ENCODE data around the gene ATP2A3. TPM values are rescaled to one million over a fixed set of nuclear protein-coding genes. Genes with fewer than 3 reads are reported as not detected.
A peak's percentile ranks its signal among the peaks of the same experiment; 100 is the strongest.

The ATP2A3 gene
- total and polyA plus RNA-seq, 8 donors: 17.8 to 67.7 (median 42.3) TPM

DNA sequence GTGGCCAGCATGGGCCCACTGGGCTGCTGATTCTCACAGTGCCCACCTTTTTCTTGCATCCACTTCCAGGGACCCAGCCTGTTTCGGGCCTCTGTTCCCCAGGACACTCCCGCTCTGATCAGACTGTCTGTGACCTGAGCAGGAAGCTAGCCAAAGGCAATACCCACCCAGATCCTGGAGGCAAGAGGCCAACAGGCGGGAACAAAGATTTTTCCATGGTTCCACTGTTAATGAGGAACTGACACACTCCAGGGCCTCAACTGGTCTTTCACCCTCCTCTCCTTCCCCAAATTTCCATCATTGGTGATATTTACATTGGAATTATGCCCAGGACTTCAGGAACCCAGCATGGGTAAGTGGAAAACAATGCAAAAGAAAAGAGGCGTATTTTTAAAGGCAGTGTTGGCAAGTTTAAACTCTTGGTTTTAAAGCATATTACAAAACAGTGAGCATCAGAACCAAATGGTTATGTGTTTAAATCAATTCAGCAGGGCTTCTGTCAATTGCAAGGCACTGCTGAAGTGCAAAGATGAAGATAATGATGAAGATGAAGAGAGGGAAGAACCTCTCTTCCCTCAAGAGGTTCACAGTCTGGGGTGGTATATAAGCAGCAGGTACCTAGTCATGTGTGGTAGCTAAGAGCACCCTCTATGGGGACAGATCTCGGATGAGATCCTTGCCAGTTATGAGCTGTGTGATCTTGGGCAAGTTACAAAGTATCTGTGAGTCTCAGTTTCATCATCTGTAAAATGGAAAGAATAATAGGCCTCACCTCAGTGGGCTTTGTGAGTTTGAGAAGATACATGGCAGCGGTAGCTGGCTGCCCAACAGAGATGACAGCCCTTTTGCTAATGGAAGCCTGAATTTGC is 14.4 kb upstream of the ATP2A3 start:
- H3K36me3 ChIP-seq: no peaks in the 10 kb centered on the region
- 51 to 61% methylated on average over 6 of the region's 6 CpGs for WGBS, 2 donors
- DNase-seq: peak in 4 of 6 donors; percentile 18 to 40 (median 28)
- intact Hi-C loops (cut with DNase I): no loop called here
- TF ChIP-seq, protein P1, sequence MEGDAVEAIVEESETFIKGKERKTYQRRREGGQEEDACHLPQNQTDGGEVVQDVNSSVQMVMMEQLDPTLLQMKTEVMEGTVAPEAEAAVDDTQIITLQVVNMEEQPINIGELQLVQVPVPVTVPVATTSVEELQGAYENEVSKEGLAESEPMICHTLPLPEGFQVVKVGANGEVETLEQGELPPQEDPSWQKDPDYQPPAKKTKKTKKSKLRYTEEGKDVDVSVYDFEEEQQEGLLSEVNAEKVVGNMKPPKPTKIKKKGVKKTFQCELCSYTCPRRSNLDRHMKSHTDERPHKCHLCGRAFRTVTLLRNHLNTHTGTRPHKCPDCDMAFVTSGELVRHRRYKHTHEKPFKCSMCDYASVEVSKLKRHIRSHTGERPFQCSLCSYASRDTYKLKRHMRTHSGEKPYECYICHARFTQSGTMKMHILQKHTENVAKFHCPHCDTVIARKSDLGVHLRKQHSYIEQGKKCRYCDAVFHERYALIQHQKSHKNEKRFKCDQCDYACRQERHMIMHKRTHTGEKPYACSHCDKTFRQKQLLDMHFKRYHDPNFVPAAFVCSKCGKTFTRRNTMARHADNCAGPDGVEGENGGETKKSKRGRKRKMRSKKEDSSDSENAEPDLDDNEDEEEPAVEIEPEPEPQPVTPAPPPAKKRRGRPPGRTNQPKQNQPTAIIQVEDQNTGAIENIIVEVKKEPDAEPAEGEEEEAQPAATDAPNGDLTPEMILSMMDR (IDR thresholded peaks at IDR 0.05): no peak
- peaks cover 11 to 18% (median 11%) of the 10 kb centered on the region in 3 donors for H3K4me1 ChIP-seq
- peak in 2 of 4 donors; percentile 2 to 4 for ATAC-seq
- H3K27ac ChIP-seq: peak overlapping the region in 2 of 4 donors; percentile 13 to 79
- no peak for FAIRE-seq
- H3K27me3 ChIP-seq: no peaks in the 10 kb centered on the region
- no peaks in the 10 kb centered on the region for H3K9me3 ChIP-seq
- H3K4me3 ChIP-seq: no peak overlapping the region

DNA sequence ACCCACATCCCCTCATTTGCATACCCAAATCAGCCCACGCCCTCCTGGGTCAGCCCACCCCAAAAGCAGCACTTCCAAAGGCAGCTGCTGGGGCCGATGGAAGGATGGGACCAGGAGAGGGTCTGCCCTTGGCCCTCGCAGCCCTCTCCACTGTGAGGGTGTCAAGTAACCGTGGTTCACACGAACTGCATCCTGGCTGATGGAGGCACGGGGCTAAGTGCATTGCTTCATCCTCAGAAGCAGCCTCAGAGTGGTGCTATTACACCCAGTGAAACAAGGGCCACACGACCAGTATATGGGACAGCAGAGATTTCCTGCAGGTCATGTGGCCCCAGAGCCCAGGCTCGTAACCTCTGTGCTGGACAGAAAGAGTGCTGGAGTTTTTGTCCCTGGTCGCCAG is 13.2 kb upstream of the ATP2A3 start:
- no peaks in the 10 kb centered on the region for H3K36me3 ChIP-seq
- ATAC-seq (peak; percentile 10 to 49 (median 28)), DNase-seq (peak in 3 of 6 donors; percentile 50 to 62 (median 58)), FAIRE-seq (no peak)
- WGBS, 2 donors: 67 to 72% methylated on average over 9 of the region's 9 CpGs
- H3K4me1 ChIP-seq: peaks cover 11 to 18% (median 11%) of the 10 kb centered on the region in 3 donors
- TF ChIP-seq, protein P1 (IDR thresholded peaks at IDR 0.05): no peak
- H3K4me3 ChIP-seq: no peak overlapping the region
- intact Hi-C loops (cut with DNase I): no loop called here
- H3K27me3 ChIP-seq: no peaks in the 10 kb centered on the region
- peak overlapping the region; percentile 66 to 79 (median 72) for H3K27ac ChIP-seq
- no peaks in the 10 kb centered on the region for H3K9me3 ChIP-seq

DNA sequence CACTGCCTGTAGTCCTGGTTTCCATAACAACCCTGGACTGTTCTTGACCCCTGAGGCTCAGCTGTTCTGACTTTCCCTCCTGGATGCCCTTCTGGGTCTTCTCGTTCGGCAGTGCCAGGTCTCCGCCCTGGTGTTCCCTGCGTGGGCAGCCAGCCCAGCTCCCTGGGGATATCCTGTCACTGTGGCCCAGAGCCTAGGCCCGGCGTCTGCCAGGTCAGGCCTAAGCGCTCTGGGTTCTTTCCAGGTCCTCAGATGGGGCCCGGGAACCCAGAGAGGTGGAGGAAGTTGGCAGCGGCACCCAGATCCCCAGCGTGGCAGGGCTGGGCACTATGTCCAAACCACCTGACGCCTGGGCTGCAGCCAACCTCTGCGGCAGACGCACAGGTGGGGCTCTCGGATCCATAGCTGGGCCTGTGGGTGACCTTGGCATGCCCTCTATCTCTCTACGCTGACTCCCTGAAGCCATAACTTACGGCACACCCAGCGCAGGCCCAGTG is 12.5 kb upstream of the ATP2A3 start:
- Histone ChIP-seq H3K4me3 (no peak overlapping the region), H3K27ac (peak overlapping the region; percentile 66 to 79 (median 72)), H3K9me3 (no peaks in the 10 kb centered on the region), H3K36me3 (no peaks in the 10 kb centered on the region), H3K4me1 (peaks cover 11 to 18% (median 11%) of the 10 kb centered on the region in 3 donors), H3K27me3 (no peaks in the 10 kb centered on the region)
- 7 to 10% methylated on average over 17 of the region's 17 CpGs for WGBS, 2 donors
- TF ChIP-seq, protein P1 (IDR thresholded peaks at IDR 0.05): no peak
- DNase-seq (peak; percentile 91 to 99 (median 98)), ATAC-seq (peak; percentile 90 to 95 (median 95)), FAIRE-seq (no peak)
- intact Hi-C loops (cut with DNase I): no loop called here

DNA sequence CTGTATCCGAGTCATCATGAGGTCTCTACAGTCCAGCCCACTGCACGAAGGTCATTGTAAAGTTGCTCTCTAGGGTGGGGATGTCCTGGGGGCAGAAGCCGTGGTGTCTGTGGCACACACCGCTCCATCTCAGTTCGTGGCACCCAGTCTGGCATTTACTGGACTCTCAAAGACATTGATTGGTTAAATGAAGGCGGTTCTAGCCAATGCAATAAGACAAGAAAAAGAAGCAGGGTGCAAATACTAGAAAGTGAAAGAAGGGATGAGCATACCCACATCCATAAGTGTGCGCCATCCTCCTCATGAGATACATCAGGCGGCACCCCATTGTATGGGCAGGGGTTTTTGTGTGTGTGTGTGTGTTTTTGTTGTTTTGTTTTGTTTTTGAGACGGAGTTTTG is 10.7 kb upstream of the ATP2A3 start:
- no peak overlapping the region for H3K4me3 ChIP-seq
- WGBS, 2 donors: 97 to 99% methylated on average over 9 of the region's 9 CpGs
- FAIRE-seq: no peak
- DNase-seq: peak in 1 of 6 donors; percentile 19
- no peak for ATAC-seq
- H3K27ac ChIP-seq: no peak overlapping the region
- intact Hi-C loops (cut with DNase I): no loop called here
- H3K36me3 ChIP-seq: no peaks in the 10 kb centered on the region
- peaks cover 11 to 18% (median 11%) of the 10 kb centered on the region in 3 donors for H3K4me1 ChIP-seq
- no peaks in the 10 kb centered on the region for H3K27me3 ChIP-seq
- H3K9me3 ChIP-seq: no peaks in the 10 kb centered on the region
- TF ChIP-seq, protein P1 (IDR thresholded peaks at IDR 0.05): no peak
